Measurements from ENCODE around the gene RBM39.
"Not testable (repeated sequence)": the region's sequence is repeated elsewhere in the genome, so short reads cannot be mapped to it uniquely, and the experiment has no call there.

RBM39 gene

GRCh38 chr20:35750611-35751010 is 8.6 kb upstream of the RBM39 start:
- no peak overlapping the region for H3K4me2 ChIP-seq (ENCODE audit: insufficient read depth, low read length, poor library complexity, severe bottlenecking)
- no peak overlapping the region for H2BK120ac ChIP-seq (ENCODE audit: low read depth, low read length)
- H3K27me3 ChIP-seq (ENCODE audit: control insufficient read depth in 3 of 3, insufficient read depth in 3 of 3, low read depth in 1 of 3, low read length in 3 of 3): no peaks in the 10 kb centered on the region
- H2AFZ ChIP-seq (ENCODE audit: low read length): peak overlapping the region; percentile 1
- no peak overlapping the region for H3K9ac ChIP-seq (ENCODE audit: low read depth, low read length, poor library complexity)
- H3K27ac ChIP-seq (replicated peaks; ENCODE audit: low read length): no peak overlapping the region
- H3K14ac ChIP-seq (ENCODE audit: low read length): no peak overlapping the region
- no peaks in the 10 kb centered on the region for H3K9me3 ChIP-seq (replicated peaks in 1 of 2; ENCODE audit: control insufficient read depth in 2 of 2, insufficient read depth in 1 of 2, low read depth in 1 of 2, low read length in 2 of 2)
- no peak overlapping the region for H2AK5ac ChIP-seq (ENCODE audit: low read depth, low read length)
- no peak overlapping the region for H3K4me3 ChIP-seq (ENCODE audit: low read length in 2 of 2)
- no peaks in the 10 kb centered on the region for H3K36me3 ChIP-seq (replicated peaks in 1 of 2; ENCODE audit: control insufficient read depth in 2 of 2, insufficient read depth in 2 of 2, low read length in 2 of 2)
- no peak overlapping the region for H4K91ac ChIP-seq (ENCODE audit: low read depth, low read length, poor library complexity)
- no peak overlapping the region for H2BK12ac ChIP-seq (ENCODE audit: low read length)
- H3K4ac ChIP-seq (ENCODE audit: low read length): no peak overlapping the region
- no peak overlapping the region for H3K18ac ChIP-seq (ENCODE audit: low read length)
- H2BK15ac ChIP-seq (ENCODE audit: low read length): no peak overlapping the region
- no peak for DNase-seq (ENCODE audit: low spot score)
- no CpG with 5 or more reads among the region's 2 CpGs for WGBS, 2 donors (ENCODE audit: extremely low coverage in 2 of 2, insufficient read length in 2 of 2, insufficient replicate concordance in 1 of 2)
- H3K79me1 ChIP-seq (ENCODE audit: low read depth, low read length): no peaks in the 10 kb centered on the region
- H3K23ac ChIP-seq (ENCODE audit: low read depth, low read length, poor library complexity): no peak overlapping the region
- no peak overlapping the region for H4K8ac ChIP-seq (ENCODE audit: low read depth, low read length)
- H3K4me1 ChIP-seq (ENCODE audit: control insufficient read depth in 2 of 2, insufficient read depth in 1 of 2, low read depth in 1 of 2, low read length in 2 of 2): no peaks in the 10 kb centered on the region
- H2BK5ac ChIP-seq (ENCODE audit: low read length): no peak overlapping the region

GRCh38 chr20:35744492-35744841 is 2.4 kb upstream of the RBM39 start:
- not testable (repeated sequence) for H3K4me2 ChIP-seq (ENCODE audit: insufficient read depth, low read length, poor library complexity, severe bottlenecking)

GRCh38 chr20:35743693-35744491 is 1.8 kb upstream of the RBM39 start:
- Histone ChIP-seq H3K18ac (ENCODE audit: low read length) (no peak overlapping the region), H2BK12ac (ENCODE audit: low read length) (no peak overlapping the region), H2AK5ac (ENCODE audit: low read depth, low read length) (no peak overlapping the region), H3K27ac (replicated peaks; ENCODE audit: low read length) (no peak overlapping the region), H3K14ac (ENCODE audit: low read length) (no peak overlapping the region), H3K4me1 (ENCODE audit: control insufficient read depth in 2 of 2, insufficient read depth in 1 of 2, low read depth in 1 of 2, low read length in 2 of 2) (peaks cover 7 to 15% of the 10 kb centered on the region in 2 donors), H3K9me3 (replicated peaks in 1 of 2; ENCODE audit: control insufficient read depth in 2 of 2, insufficient read depth in 1 of 2, low read depth in 1 of 2, low read length in 2 of 2) (peaks cover 0 to under 1% of the 10 kb centered on the region in 2 donors), H3K23ac (ENCODE audit: low read depth, low read length, poor library complexity) (no peak overlapping the region), H2AFZ (ENCODE audit: low read length) (no peak overlapping the region), H3K4me3 (ENCODE audit: low read length in 2 of 2) (no peak overlapping the region), H4K8ac (ENCODE audit: low read depth, low read length) (no peak overlapping the region), H2BK15ac (ENCODE audit: low read length) (no peak overlapping the region), H2BK120ac (ENCODE audit: low read depth, low read length) (no peak overlapping the region), H3K4me2 (ENCODE audit: insufficient read depth, low read length, poor library complexity, severe bottlenecking) (no peak overlapping the region), H3K4ac (ENCODE audit: low read length) (no peak overlapping the region), H2BK5ac (ENCODE audit: low read length) (no peak overlapping the region), H3K36me3 (replicated peaks in 1 of 2; ENCODE audit: control insufficient read depth in 2 of 2, insufficient read depth in 2 of 2, low read length in 2 of 2) (peaks cover 6 to 21% of the 10 kb centered on the region in 2 donors), H3K79me1 (ENCODE audit: low read depth, low read length) (peaks cover 2% of the 10 kb centered on the region), H3K9ac (ENCODE audit: low read depth, low read length, poor library complexity) (no peak overlapping the region), H3K27me3 (ENCODE audit: control insufficient read depth in 3 of 3, insufficient read depth in 3 of 3, low read depth in 1 of 3, low read length in 3 of 3) (no peaks in the 10 kb centered on the region), H4K91ac (ENCODE audit: low read depth, low read length, poor library complexity) (no peak overlapping the region)
- no CpG with 5 or more reads among the region's 15 CpGs for WGBS, 2 donors (ENCODE audit: extremely low coverage in 2 of 2, insufficient read length in 2 of 2, insufficient replicate concordance in 1 of 2)
- no peak for DNase-seq (ENCODE audit: low spot score)

More at GRCh38 chr20:35744492-35744841, 2.4 kb upstream of the RBM39 start:
- not testable (repeated sequence) for H2BK120ac ChIP-seq (ENCODE audit: low read depth, low read length); H2BK12ac ChIP-seq (ENCODE audit: low read length); H2BK5ac ChIP-seq (ENCODE audit: low read length); H4K91ac ChIP-seq (ENCODE audit: low read depth, low read length, poor library complexity); H3K9ac ChIP-seq (ENCODE audit: low read depth, low read length, poor library complexity); H3K18ac ChIP-seq (ENCODE audit: low read length); H2AK5ac ChIP-seq (ENCODE audit: low read depth, low read length); DNase-seq (ENCODE audit: low spot score); H3K23ac ChIP-seq (ENCODE audit: low read depth, low read length, poor library complexity); H3K9me3 ChIP-seq (replicated peaks in 1 of 2; ENCODE audit: control insufficient read depth in 2 of 2, insufficient read depth in 1 of 2, low read depth in 1 of 2, low read length in 2 of 2); H3K14ac ChIP-seq (ENCODE audit: low read length); H3K27me3 ChIP-seq (ENCODE audit: control insufficient read depth in 3 of 3, insufficient read depth in 3 of 3, low read depth in 1 of 3, low read length in 3 of 3); H4K8ac ChIP-seq (ENCODE audit: low read depth, low read length); H3K4ac ChIP-seq (ENCODE audit: low read length); H3K27ac ChIP-seq (replicated peaks; ENCODE audit: low read length); H2AFZ ChIP-seq (ENCODE audit: low read length); H2BK15ac ChIP-seq (ENCODE audit: low read length); H3K79me1 ChIP-seq (ENCODE audit: low read depth, low read length); H3K4me3 ChIP-seq (ENCODE audit: low read length in 2 of 2)
- peaks cover 3 to 15% of the 10 kb centered on the region in 2 donors for H3K36me3 ChIP-seq (replicated peaks in 1 of 2; ENCODE audit: control insufficient read depth in 2 of 2, insufficient read depth in 2 of 2, low read length in 2 of 2)
- no CpG with 5 or more reads among the region's 3 CpGs for WGBS, 2 donors (ENCODE audit: extremely low coverage in 2 of 2, insufficient read length in 2 of 2, insufficient replicate concordance in 1 of 2)
- peaks cover 5 to 15% of the 10 kb centered on the region in 2 donors for H3K4me1 ChIP-seq (ENCODE audit: control insufficient read depth in 2 of 2, insufficient read depth in 1 of 2, low read depth in 1 of 2, low read length in 2 of 2)

- Histone ChIP-seq H4K8ac (ENCODE audit: low read depth, low read length) (no peak overlapping the region), H3K4me2 (ENCODE audit: insufficient read depth, low read length, poor library complexity, severe bottlenecking) (peak overlapping the region; percentile 49), H3K23ac (ENCODE audit: low read depth, low read length, poor library complexity) (no peak overlapping the region), H3K36me3 (replicated peaks in 1 of 2; ENCODE audit: control insufficient read depth in 2 of 2, insufficient read depth in 2 of 2, low read length in 2 of 2) (peaks cover 12 to 30% of the 10 kb centered on the region in 2 donors), H2BK120ac (ENCODE audit: low read depth, low read length) (no peak overlapping the region), H3K9ac (ENCODE audit: low read depth, low read length, poor library complexity) (no peak overlapping the region), H3K4me1 (ENCODE audit: control insufficient read depth in 2 of 2, insufficient read depth in 1 of 2, low read depth in 1 of 2, low read length in 2 of 2) (peaks cover 7 to 15% of the 10 kb centered on the region in 2 donors), H3K18ac (ENCODE audit: low read length) (no peak overlapping the region), H4K91ac (ENCODE audit: low read depth, low read length, poor library complexity) (no peak overlapping the region), H2AFZ (ENCODE audit: low read length) (peak overlapping the region; percentile 65), H2BK5ac (ENCODE audit: low read length) (no peak overlapping the region), H2AK5ac (ENCODE audit: low read depth, low read length) (no peak overlapping the region), H3K27ac (replicated peaks; ENCODE audit: low read length) (peak overlapping the region; percentile 43), H2BK12ac (ENCODE audit: low read length) (no peak overlapping the region), H3K9me3 (replicated peaks in 1 of 2; ENCODE audit: control insufficient read depth in 2 of 2, insufficient read depth in 1 of 2, low read depth in 1 of 2, low read length in 2 of 2) (peaks cover 0 to 7% of the 10 kb centered on the region in 2 donors), H3K4me3 (ENCODE audit: low read length in 2 of 2) (peak overlapping the region; percentile 64 to 82), H3K27me3 (ENCODE audit: control insufficient read depth in 3 of 3, insufficient read depth in 3 of 3, low read depth in 1 of 3, low read length in 3 of 3) (no peaks in the 10 kb centered on the region), H3K79me1 (ENCODE audit: low read depth, low read length) (peaks cover 3% of the 10 kb centered on the region), H3K4ac (ENCODE audit: low read length) (no peak overlapping the region), H2BK15ac (ENCODE audit: low read length) (no peak overlapping the region), H3K14ac (ENCODE audit: low read length) (no peak overlapping the region)
- no CpG with 5 or more reads among the region's 8 CpGs for WGBS, 2 donors (ENCODE audit: extremely low coverage in 2 of 2, insufficient read length in 2 of 2, insufficient replicate concordance in 1 of 2)
- DNase-seq (ENCODE audit: low spot score): no peak
These were observed 872 bp upstream of the RBM39 start for GRCh38 chr20:35742741-35743523.
